GM21381 (cell line): ENCODE measurements around the gene WTIP.
"Not testable (repeated sequence)": the region's sequence is repeated elsewhere in the genome, so short reads cannot be mapped to it uniquely, and the experiment has no call there.

ENCODE experiments used
- ATAC-seq: cut with Tn5 transposase; IDR thresholded peaks from one replicate; pipeline ENCODE4 v1.9.1; 2021; ENCODE audit warnings: mild to moderate bottlenecking, moderate library complexity; ENCODE audit not compliant: unreplicated experiment

Gene WTIP

GRCh38 chr19:34480971-34481841 lies at the start of gene WTIP:
Gene WTIP, plus strand, starts transcription at chr19:34481758. Its CDS starts 217 bp downstream, at chr19:34481975.
- ATAC-seq: no peak

- no peak for ATAC-seq
These were observed 48.8 kb upstream of the WTIP start for GRCh38 chr19:34432797-34433196.

DNA sequence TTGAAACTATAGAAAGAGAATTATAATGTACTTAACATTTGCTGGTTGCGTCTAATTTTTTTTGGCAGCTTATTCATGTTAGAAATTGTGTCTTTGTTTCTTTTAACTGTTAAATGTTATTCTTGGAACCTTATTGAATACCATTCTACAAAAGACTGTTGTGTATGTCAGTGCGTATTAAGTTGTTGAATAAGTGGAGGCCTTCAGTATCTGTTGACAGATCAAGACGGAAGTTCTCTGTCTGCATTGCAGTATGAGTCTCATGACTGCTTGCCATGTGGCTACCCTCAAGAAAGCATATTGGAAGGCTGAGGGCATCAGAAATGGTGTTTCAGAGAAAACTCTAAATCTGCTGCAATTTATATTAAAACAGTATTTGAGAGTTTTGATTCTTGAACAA lies 44.8 kb upstream of the WTIP start:
- ATAC-seq: no peak

DNA sequence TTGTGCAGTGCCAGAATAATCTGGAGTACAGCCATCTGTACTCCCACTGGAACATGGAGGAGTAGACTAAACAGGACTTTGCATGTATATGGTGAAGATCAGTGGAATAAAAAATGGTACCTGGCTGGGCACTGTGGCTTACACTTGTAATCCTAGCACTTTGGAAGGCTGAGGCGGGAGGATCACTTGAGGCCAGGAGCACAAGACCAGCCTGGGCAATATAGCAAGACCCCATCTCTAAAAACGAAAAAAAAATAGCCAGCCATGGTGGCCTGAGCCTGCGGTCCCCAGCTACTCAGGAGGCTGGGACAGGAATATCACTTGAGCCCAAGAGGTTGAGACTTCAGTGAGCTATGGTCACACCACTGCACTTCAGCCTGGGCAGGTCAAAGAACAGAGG lies 33.4 kb upstream of the WTIP start:
- ATAC-seq: no peak

DNA sequence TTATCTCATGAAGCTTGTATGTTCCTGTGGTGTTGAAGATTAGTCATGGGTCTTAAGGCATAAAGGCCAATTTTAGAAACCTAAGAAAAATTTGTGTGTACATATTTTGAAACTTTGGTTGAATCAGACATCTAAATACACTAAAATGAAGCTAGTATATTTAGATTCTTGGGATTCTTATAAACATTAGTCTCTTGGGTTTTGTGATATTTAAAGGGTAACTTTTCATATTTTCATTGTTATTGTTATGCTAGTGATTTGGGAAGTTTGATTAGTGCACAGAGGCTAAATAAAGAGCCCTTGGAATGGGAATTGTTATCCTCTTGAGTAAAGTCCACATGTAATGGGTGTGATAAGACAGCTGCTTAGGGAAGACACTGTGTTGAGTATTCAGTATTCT lies 28.8 kb upstream of the WTIP start:
- no peak for ATAC-seq

DNA sequence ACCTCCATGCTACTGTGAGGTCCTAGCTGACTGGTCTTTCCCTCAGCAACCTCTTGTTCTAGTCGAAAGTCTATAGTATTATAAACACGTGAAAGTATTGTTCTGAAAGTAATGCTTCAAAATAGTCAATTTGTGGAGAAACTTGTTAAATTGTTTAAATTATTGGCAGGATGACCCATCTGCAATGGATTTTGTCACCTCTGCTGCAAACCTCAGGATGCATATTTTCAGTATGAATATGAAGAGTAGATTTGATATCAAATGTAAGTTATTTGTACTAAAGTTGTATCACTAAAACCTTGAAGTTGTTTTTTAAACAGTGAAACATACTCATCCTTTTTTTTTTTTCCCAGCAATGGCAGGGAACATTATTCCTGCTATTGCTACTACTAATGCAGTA lies 27.5 kb upstream of the WTIP start:
- ATAC-seq: no peak

DNA sequence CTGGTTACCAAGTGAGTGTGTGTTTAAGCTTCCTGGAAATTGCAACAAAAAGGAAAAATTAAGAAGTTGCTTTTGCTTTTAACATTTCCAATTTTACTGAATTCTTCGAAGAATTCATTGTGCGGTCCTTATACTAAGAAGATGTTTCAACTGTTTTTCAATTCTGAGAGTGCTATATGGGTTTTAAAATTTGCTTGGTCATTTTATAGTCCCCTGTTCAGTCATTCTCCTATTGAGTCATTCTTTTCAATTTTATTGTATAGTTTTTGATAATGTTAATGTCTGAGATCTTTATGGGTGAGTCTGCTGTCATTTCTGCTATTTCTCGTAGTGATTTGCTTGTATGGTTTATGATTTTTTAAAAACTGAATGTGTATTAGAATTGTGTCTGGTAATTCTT lies 26.9 kb upstream of the WTIP start:
- no peak for ATAC-seq

- ATAC-seq: not testable (repeated sequence)
These were observed 25.6 kb upstream of the WTIP start for GRCh38 chr19:34455783-34456480.

DNA sequence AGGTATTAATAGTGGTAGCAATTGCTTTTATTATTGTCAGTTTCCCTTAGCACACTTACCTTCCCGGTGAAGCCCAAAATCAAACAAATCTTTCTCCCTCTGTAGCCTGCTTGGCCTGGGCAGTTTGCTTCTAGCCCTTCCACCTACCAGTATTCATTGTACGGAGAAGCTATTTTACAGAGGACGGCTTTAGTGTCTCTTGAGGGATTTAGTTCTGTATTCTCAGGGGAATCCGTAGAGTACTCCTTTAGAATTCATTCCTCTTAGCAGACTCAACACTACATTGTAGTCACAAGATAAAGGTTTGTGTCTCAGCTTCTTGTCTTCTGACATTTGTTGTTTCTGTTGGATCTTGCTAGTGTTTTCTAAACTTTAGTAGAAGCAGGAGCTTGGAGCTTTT lies 24.1 kb upstream of the WTIP start:
- ATAC-seq: no peak

DNA sequence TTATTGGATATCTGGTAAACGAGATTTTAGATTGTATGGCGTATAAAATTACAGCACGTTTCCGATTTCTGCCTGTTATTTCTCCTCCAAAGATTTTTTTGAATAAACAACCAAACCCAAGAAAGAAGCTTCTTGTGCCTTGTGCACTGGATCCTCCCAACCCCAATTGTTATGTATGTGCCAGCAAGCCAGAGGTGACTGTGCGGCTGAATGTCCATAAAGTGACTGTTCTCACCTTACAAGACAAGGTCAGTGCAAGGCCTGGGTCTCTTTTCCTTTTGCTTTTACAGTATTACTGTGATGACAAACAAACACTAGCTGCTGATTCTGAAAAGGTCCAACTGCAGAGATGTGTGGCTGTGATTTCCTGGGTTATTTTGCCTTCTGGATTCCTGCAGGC lies 22.9 kb upstream of the WTIP start:
- no peak for ATAC-seq

- ATAC-seq: no peak
These were observed 21.9 kb upstream of the WTIP start for GRCh38 chr19:34459614-34460013.

- no peak for ATAC-seq
These were observed 20.0 kb upstream of the WTIP start for GRCh38 chr19:34461375-34462100.

GRCh38 chr19:34464785-34465184 lies 16.8 kb upstream of the WTIP start:
- ATAC-seq: not testable (repeated sequence)

DNA sequence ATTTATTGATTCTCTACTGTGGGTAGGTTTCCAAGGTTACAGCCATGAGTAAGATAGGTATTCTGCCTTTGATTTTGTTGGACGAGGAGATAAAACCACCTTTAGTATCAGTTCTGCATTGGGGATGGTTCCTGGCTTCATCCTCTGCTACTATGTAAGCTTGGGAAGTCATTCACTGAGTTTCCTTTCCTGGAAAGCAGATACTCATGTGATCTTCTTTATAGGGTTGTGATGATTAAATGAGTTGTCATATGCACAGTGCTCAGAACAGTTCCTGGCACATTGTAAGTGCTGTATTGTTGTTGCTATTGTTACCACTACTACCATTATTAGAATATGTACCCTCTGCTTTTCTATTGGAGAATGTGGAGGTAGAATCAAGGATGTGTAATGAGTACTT lies 13.1 kb upstream of the WTIP start:
- ATAC-seq: no peak

- ATAC-seq: not testable (repeated sequence)
These were observed 12.5 kb upstream of the WTIP start for GRCh38 chr19:34469026-34469425.

GRCh38 chr19:34471906-34472700 lies 9.5 kb upstream of the WTIP start:
- ATAC-seq: no peak

DNA sequence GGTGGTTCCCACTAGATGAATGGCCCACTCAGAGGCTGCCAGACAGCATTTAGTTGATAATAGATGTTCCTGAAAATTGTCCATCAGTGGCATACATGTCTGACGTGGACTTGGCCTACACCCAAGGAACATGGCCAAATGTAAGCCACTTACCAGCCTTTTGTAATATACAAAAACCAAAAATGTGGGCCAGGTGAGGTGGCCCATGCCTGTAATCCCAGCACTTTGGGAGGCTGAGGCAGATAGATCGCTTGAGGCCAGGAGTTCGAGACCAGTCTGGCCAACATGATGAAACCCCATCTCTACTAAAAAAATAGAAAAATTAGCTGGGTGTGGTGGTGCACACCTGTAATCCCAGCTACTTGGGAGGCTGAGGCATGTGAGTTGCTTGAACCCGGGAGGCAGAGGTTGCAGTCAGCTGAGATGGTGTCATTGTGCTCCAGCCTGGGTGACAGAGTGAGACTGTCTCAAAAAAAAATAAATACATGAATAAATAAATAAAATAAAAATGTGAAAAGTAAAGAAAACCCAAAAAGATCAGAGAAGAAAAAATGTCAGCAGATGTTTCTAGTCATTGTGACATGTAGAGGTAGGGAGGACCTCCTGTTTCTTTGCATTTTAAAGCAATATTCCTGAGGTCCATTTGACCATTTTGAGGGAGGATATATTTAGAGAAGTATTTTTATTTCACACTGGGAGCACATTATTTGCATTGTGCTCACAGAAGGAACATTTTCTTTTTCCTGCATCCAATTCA lies 7.1 kb upstream of the WTIP start:
- ATAC-seq: no peak

- no peak for ATAC-seq
These were observed 6.3 kb upstream of the WTIP start for GRCh38 chr19:34475026-34475974.
